DMS 273 (cell line): Measurements from ENCODE around the gene CYP20A1.
"Not testable (repeated sequence)": the region's sequence is repeated elsewhere in the genome, so short reads cannot be mapped to it uniquely, and the experiment has no call there.

ENCODE experiments used
- DNase-seq: peaks from one replicate; lab custom pipeline; 2025; ENCODE audit not compliant: unreplicated experiment; lab: John Stamatoyannopoulos, UW

The CYP20A1 gene

GRCh38 chr2:203280428-203281064 is 41.7 kb downstream of the CYP20A1 start:
- no peak for DNase-seq

DNA sequence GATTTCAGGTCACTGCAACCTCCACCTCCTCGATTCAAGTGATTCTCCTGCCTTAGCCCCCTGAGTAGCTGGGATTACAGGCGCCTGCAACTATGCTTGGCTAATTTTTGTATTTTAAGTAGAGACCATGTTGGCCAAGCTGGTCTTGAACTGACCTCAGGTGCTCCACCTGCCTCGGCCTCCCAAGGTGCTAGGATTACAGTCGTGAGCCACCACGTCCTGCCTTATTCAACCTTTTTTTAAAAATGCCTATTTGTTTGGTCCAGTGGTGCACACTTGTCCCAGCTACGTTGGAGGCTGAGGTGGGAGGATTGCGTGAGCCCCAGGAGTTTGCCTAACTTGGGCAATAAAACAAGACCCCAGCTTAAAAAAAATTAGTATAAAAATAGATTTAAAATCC is 43.3 kb downstream of the CYP20A1 start:
- DNase-seq, result no peak

- no peak for DNase-seq
These were observed 47.7 kb downstream of the CYP20A1 start for GRCh38 chr2:203286532-203286931.

DNA sequence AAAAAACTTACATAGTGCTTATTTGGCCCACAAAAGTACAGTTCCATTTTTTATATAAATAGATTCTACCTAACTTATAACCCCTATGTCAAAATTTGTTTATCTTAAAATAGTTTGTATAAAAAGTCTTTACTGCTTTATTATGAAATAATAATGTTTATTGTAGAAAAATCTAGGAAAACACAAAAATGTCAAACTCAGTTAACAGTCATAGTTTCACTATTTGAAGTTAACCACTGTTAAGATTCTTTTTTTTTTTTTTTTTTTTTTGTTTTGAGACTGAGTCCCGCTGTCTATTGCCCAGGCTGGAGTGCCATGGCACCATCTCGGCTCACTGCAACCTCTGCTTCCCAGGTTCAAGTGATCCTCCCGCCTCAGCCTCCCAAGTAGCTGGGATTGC is 62.8 kb downstream of the CYP20A1 start:
- no peak for DNase-seq

DNA sequence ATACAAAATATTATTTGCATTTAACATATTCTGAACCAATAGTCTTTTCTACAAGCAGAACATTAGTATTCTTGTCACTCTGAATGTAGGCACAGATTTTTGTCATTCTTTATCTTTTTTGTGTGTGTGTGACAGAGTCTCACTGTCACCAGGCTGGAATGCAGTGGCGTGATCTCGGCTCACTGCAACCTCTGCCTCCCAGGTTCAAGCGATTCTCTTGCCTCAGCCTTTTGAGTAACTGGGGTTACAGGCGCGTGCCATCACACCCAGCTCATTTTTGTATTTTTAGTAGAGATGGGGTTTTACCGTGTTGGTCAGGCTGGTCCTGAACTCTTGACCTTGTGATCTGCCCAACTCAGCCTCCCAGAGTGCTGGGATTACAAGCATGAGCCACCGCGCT is 63.8 kb downstream of the CYP20A1 start:
- DNase-seq, result not testable (repeated sequence)

DNA sequence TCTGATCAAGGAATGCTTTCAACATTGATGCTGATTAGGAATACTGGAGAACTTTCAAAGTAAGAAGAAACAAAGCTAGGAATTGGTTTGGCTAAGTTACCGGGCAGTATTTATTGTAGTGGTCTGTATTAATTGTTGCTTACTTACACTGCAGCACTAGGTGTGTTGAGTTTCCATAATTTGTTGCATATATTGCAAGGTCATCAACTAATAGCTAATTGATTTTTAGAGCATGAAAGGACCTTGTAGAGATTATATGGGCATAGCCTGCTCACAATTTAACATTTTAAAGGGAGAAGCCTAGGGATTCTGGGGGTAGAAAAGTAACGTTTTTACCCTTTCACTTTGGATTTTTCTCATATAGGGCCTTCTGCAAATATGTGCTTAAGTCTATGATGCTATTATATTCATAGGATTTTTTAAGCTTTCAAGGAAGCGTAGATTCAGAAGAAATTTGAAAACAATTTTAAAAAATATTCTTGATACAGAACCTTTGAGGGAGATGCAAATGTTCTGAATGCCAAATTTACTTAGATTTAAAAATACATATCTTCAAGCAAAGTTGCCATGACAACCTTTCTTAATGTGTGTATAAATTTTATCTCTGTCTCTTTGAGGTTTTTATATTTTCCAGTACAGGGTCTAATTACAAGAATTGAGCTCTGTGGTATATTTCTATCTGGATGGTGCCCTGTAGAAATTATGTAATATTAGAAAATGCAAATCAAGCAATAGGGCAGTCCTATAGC is 72.0 kb downstream of the CYP20A1 start:
- no peak for DNase-seq

DNA sequence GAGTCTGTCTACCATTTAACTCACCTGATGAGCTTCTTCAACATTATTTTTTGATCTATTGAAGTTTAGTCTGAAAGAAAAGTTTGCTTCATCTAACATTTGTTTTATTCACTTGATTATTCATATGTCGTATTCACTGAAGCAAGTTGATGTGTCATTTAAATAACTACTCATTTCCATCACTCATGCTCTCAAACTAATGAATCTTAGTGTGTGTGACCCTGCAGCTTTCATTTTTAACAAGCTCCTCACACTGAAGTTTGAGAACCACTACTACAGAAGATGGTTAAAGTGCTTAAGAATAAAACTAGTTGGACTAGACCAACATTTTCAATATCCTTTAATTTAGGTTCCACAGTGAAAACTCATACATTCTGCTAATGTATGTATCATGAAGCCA is 87.5 kb downstream of the CYP20A1 start:
- DNase-seq, result no peak

DNA sequence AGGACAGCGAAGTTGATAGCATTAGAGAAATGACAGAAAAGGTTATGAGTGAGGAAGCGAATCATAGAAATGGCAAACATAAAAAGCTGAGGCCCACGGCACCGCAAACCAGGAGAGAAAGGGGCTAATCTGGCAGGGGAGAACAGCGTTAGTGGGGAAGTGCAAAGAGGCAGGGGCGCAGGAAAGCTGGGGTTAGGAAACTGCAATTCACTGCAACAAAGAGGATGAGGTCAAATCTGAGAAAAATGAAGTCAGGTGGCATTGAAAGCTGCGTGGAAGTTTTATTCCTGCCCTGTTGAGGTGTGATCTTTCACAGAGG is 88.7 kb downstream of the CYP20A1 start:
- DNase-seq, result peak; percentile 61

DNA sequence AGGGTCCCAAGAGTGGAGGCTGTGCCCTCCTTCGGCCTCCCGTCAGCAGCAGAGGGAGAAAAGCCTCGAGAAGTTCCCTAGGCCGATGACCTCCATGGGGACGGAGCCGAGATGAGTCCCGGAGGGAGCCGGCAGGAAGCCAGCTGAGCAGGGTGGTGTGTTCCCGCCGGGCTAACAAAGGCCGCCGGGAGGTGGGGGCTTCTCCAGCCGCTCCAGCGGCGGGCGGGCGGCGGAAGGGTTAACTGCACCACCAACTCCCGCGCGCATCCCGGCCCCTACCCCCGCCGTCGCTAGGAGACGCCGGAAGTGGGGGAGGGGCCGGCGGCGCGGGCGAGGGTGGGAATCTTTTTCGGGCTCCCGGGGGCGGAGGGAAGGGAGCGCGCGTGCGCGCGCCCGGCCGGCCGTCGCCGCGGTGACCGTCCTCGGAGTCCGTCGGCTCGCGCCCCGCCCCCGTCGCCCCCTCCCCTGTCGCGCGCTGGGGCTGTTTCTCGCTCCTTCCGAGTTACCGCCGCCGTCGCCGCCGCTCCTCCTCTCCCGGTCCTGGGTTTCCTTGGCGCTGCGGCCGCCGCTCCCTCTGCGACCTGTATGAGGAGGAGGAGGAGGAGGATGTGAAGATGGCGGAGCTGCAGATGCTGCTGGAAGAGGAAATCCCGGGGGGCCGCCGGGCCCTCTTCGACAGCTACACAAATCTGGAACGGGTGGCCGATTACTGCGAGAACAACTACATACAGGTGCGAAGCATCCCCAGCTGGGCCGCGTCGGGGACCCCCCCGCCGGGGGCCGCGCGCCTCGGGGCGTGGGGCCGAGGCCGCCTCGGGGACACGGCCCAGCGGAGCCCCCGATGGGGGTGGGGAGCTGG is 89.3 kb downstream of the CYP20A1 start, which contains the start of gene ABI2:
Gene ABI2, plus strand, starts transcription at position 494 of the 859 bp plus-strand sequence. Its CDS starts 121 bp downstream, at position 615.
- peak; percentile 97 for DNase-seq

- peak; percentile 79 for DNase-seq
These were observed 90.1 kb downstream of the CYP20A1 start for GRCh38 chr2:203328760-203329540.

DNA sequence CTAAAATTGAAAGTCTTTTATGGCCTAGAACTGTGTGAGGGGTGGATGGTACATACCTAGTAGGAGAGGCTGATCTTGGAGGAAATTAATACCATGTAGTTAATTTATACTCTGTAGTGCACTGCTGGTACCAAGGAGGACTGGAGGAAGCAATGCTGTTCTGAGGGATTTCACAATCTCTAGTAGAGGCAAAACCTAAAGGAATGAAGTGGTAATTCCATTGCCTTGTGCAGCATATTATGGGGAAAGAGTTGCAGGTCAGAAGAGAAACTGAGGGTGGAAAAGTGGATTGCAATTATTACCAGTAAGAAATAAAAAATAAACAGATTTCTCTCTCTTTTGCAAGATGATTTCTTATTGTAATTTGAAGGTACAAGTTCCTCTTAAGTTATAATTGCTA is 91.6 kb downstream of the CYP20A1 start:
- no peak for DNase-seq

GRCh38 chr2:203338322-203338721 is 99.5 kb downstream of the CYP20A1 start:
- no peak for DNase-seq

- no peak for DNase-seq
These were observed 102.1 kb downstream of the CYP20A1 start for GRCh38 chr2:203340791-203341487.

DNA sequence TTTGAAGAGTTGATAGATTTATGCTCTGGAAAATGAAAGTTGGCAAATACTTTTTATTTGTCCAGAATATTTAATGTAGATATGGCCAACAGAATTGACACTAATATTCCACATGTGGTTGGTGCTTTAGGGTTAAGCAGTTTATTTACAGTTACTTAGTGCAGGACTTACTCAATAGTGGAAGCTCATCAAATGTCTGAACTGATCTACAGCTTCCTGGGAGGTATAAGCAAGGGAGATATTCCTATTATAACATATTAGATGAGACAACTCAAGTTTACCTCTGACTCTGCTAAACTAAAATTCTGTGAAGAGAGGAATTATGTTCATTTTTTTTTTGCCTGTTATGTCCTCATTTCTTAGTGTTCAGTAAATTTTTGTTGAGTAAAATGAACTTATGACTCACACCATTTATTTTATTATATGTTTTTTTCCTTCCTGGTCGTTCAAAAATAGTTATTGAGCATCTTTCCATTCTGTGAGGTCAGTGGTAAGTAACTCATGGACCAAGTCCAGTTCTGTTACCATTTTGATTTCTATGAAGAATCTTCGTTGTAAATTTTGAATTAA is 103.0 kb downstream of the CYP20A1 start:
- no peak for DNase-seq

DNA sequence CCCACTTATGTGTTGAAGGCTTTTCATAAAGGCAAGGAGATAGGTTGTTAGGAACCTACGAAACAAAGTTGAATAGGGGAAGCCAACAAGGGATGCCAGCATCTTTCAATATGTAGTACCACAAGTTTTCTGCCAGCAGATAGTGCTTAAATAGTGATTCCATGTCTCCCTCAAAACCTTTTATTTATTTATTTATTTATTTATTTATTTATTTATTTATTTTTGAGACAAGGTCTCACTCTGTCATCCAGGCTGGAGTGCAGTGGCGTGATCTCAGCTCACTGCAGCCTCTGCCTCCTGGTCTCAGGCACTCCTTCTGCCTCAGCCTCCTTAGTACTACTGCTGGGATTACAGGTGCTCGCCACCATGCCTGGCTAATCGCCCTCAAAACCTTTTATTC is 103.6 kb downstream of the CYP20A1 start:
- not testable (repeated sequence) for DNase-seq

DNA sequence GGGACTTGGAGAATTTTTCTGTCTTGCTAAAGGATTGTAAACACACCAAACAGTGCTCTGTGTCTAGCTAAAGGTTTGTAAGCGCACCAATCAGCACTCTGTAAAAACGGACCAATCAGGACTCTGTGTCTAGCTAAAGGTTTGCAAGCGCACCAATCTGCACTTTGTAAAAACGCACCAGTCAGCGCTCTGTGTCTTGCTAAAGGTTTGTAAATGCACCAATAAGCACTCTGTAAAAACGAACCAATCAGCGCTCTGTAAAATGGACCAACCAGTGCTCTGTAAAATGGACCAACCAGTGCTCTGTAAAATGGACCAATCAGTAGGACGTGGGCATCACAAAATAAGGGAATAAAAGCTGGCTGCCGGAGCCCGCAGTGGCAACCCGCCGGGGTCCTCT is 105.8 kb downstream of the CYP20A1 start:
- no peak for DNase-seq

- no peak for DNase-seq
These were observed 107.8 kb downstream of the CYP20A1 start for GRCh38 chr2:203346612-203347011.

GRCh38 chr2:203347375-203347774 is 108.6 kb downstream of the CYP20A1 start:
- DNase-seq, result no peak

- DNase-seq, result no peak
These were observed 113.9 kb downstream of the CYP20A1 start for GRCh38 chr2:203352604-203353255.

- no peak for DNase-seq
These were observed 116.1 kb downstream of the CYP20A1 start for GRCh38 chr2:203354966-203355365.
